ENCODE results near the gene TGIF2.
"Not testable (repeated sequence)": the region's sequence is repeated elsewhere in the genome, so short reads cannot be mapped to it uniquely, and the experiment has no call there.

The TGIF2 gene

DNA sequence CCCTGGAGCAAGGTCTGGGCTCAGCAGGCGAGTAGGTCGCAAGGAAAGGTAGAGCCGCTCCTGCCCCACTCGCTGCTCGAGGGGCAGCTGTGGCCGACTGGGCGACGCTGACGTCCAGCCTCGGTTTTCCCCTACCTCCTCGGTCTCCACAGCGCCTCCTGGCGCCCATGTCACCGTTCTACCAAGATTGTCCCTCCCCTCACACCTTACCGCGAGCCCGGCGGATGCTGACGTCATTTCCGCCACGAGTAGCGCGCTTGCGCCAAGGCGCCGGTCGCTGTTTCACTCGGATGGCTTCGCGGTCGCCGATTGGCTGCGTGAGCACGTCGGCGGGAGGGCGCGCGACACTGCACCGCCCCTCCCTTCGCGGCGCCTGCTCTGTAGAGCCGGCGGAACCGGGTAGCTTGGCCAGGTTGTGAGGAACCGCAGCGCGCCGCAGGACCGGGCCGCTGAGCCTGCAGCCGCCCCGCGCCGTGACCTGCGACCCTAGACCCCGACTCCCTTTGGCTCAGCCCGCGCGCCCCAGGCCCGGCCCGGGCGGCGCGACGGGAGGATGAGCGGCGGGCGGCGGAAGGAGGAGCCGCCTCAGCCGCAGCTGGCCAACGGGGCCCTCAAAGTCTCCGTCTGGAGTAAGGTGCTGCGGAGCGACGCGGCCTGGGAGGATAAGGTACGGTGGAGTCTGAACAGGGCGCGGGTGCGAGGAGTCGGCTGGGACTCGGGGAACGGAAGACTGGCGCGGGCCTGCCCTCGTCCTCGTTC is 32.2 kb downstream of the TGIF2 start, which contains the start of gene RAB5IF:
Gene RAB5IF (plus strand): TSS at position 381 of the 759 bp plus-strand sequence. CDS start 173 bp downstream, at position 554.
- H3K4me3 ChIP-seq (ENCODE audit: control insufficient read depth, low read depth, low read length): peak within 1 kb of the TSS; percentile 85
- DNase-seq (ENCODE audit: low read depth): peak; percentile 90
- TF ChIP-seq, protein P1, sequence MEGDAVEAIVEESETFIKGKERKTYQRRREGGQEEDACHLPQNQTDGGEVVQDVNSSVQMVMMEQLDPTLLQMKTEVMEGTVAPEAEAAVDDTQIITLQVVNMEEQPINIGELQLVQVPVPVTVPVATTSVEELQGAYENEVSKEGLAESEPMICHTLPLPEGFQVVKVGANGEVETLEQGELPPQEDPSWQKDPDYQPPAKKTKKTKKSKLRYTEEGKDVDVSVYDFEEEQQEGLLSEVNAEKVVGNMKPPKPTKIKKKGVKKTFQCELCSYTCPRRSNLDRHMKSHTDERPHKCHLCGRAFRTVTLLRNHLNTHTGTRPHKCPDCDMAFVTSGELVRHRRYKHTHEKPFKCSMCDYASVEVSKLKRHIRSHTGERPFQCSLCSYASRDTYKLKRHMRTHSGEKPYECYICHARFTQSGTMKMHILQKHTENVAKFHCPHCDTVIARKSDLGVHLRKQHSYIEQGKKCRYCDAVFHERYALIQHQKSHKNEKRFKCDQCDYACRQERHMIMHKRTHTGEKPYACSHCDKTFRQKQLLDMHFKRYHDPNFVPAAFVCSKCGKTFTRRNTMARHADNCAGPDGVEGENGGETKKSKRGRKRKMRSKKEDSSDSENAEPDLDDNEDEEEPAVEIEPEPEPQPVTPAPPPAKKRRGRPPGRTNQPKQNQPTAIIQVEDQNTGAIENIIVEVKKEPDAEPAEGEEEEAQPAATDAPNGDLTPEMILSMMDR (IDR thresholded peaks at IDR 0.05; ENCODE audit: control insufficient read depth, insufficient read depth, low read depth, low read length, missing control alignments): peak; percentile 90

DNA sequence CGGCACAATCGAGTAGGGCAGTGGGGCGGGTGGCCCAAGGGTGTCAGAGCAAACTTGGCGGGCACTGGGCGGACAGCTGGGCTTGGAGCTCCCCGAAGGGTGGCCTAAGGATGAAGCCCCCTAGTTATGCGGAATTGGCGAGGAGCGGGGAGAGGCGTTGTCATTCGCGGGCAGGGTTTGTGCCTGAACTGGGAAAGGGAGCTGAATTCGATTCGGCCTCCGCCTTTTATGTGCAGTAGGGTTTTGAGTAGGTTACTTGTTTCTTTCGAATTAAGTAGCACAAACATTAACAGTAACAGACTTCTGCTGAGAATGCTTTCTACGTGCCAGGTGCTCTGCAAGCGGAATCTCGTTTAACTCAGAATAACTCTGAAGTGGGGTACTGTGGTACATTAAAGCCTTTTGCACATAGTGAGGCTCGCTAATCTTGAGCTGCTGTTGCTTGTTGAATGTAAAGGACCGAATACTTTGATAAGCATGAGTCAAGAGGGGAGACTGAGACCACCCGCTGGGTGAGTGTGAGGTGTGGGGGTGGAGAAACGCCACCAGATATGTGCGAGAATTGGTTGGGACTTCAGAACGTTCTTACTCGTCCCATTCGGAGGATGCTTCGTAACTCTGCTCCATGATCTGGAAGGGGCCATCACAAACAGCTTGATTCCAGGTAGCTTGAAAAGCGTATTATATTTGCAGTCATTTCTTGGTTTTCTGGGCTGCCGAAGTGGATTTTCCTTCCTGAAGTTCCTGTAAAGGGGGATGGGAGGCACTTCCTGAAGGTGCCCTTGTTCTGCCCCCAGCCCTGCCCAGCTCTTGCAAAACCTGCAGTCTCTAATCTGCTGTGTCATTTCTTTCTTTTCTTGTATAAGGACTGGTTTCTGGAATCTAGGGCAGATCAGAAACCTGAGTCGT is 33.0 kb downstream of the TGIF2 start:
- DNase-seq (ENCODE audit: low read depth): no peak
- peak overlapping the region; percentile 85 for H3K4me3 ChIP-seq (ENCODE audit: control insufficient read depth, low read depth, low read length)
- TF ChIP-seq, protein P1 (IDR thresholded peaks at IDR 0.05; ENCODE audit: control insufficient read depth, insufficient read depth, low read depth, low read length, missing control alignments): no peak

DNA sequence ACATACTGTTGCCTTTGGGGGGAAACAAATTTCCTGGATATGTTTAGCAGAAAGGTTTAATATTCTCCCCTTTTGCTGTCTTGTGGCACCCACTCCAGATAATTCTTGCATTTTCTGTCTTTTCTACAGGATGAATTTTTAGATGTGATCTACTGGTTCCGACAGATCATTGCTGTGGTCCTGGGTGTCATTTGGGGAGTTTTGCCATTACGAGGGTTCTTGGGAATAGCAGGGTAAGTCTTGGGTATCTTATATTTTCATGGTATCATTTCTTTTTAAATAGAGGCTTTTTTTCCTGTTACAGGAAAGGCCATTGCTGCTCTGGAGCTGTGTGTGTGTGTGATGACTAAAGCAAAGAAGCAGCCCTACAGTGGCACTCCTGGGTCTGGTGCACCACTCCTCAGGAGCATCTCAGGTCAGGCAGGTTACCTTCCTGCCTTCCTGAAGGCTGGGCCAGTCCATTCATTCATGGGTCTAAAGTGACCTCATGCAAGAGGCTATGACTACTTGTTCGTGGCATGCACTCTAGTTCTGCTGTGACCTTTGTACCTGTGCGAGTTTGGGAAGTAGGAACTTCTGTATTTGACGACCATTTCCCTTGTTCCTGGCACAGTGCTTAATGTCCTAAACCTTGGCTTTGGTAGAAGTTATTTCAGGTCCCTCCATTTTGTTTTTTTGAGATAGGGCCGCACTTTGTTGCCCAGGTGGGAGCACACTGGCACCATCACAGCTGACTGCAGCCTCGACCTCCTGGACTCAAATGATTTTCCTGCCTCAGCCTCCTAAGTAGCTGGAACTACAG is 34.4 kb downstream of the TGIF2 start:
- no peak overlapping the region for H3K4me3 ChIP-seq (ENCODE audit: control insufficient read depth, low read depth, low read length)
- TF ChIP-seq, protein P1 (IDR thresholded peaks at IDR 0.05; ENCODE audit: control insufficient read depth, insufficient read depth, low read depth, low read length, missing control alignments): no peak
- no peak for DNase-seq (ENCODE audit: low read depth)

DNA sequence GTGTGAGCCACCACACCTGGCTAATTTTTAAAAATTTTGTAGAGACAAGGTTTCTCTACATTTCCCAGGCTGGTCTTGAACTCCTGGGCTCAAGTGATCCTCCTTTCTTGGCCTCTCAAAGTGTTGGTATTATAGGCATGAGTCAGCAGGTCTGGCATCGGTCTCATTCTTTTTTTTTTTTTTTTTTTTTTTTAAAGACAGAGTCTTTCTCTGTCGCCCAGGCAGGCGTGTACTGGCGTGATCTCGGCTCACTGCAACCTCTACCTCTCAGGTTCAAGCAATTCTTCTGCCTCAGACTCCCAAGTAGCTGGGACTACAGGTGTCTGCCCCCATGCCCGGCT is 35.0 kb downstream of the TGIF2 start:
- not testable (repeated sequence) for H3K4me3 ChIP-seq (ENCODE audit: control insufficient read depth, low read depth, low read length)

DNA sequence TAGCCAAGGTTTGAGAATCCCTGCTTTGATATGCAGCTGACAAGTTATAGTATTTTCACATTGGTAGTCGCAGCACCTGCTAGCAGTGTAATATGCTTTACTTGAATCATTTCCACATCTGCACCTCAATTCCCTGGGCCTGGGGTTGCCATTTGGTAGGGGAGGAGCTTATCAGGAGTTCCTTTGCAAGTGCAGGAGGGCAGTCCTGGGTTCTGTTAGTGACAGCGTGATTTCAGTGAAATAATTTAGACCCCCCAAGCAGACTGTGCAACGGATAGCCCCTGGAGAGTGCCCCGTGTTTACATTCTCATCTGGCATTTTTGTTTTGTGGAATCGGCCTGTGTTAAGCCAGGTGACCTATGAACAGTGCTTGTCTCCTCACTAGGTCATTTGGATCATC is 38.2 kb downstream of the TGIF2 start:
- no peak overlapping the region for H3K4me3 ChIP-seq (ENCODE audit: control insufficient read depth, low read depth, low read length)
- TF ChIP-seq, protein P1 (IDR thresholded peaks at IDR 0.05; ENCODE audit: control insufficient read depth, insufficient read depth, low read depth, low read length, missing control alignments): no peak
- no peak for DNase-seq (ENCODE audit: low read depth)

More for the DNA sequence above, 35.0 kb downstream of the TGIF2 start:
- not testable (repeated sequence) for DNase-seq (ENCODE audit: low read depth)

DNA sequence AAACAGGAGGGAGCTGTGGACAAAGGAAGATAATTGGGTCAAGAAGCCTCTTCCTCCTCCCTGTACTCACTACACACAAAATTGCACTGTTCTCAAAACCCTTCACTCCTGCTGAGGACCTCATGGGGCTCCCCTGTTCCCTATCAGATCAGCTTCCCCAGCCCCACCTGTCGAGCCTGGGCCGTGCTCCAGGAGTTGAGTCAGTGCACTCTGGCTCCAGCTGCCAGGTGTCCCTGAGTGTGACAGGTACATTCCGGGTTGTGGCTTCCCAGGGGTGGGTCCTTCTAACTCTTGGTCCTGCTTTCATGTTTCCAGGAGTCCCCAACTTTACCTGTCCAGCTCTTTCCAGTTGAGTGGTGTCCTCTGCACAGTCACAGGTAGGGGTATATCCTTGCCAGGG is 40.6 kb downstream of the TGIF2 start:
- TF ChIP-seq, protein P1 (IDR thresholded peaks at IDR 0.05; ENCODE audit: control insufficient read depth, insufficient read depth, low read depth, low read length, missing control alignments): no peak
- no peak overlapping the region for H3K4me3 ChIP-seq (ENCODE audit: control insufficient read depth, low read depth, low read length)
- no peak for DNase-seq (ENCODE audit: low read depth)
